ENCODE results near the gene HSF2. TPM values are rescaled to one million over a fixed set of nuclear protein-coding genes. Genes with fewer than 3 reads are reported as not detected.

HSF2 gene
- polyA plus RNA-seq, 6 donors from 2014 or later: 6.2 to 15.5 (median 11.1) TPM

Other genes with a start within 250 kb of the HSF2 start
- gene SERINC1, start 72.2 kb downstream of the HSF2 start, polyA plus RNA-seq (ENCODE audit: low read depth in 6 of 6): 100 to 1,000 TPM in 1 of 6 donors, 10 to 100 TPM in 5; 78.5 to 121 (median 83.5) TPM
- under 1 TPM in 2 of 6 donors, not detected in 4; 0.53 to 0.68 TPM for gene PKIB, start 210.8 kb downstream of the HSF2 start, polyA plus RNA-seq (ENCODE audit: low read depth in 6 of 6)